HG02840 (cell line): ENCODE measurements around the gene YPEL1.

Source experiments
- ATAC-seq: cut with Tn5 transposase; IDR thresholded peaks from one replicate; pipeline ENCODE4 v1.9.1; 2021; ENCODE audit warnings: mild to moderate bottlenecking, moderate library complexity, moderate number of reproducible peaks; ENCODE audit not compliant: unreplicated experiment, low FRiP score

Gene YPEL1

GRCh38 chr22:21735200-21736083 is at the start of gene YPEL1:
Gene YPEL1 (minus strand): TSS chr22:21735794. CDS start chr22:21710744, 25,050 bp downstream.
- peak; percentile 78 for ATAC-seq

GRCh38 chr22:21780259-21780658 is 44.7 kb upstream of the YPEL1 start:
- ATAC-seq, result no peak

- no peak for ATAC-seq
Observed at GRCh38 chr22:21779444-21779843, 43.9 kb upstream of the YPEL1 start.

- no peak for ATAC-seq
Observed at GRCh38 chr22:21778705-21779363, 43.2 kb upstream of the YPEL1 start.

- no peak for ATAC-seq
Observed at GRCh38 chr22:21771631-21771976, 36.0 kb upstream of the YPEL1 start.

- no peak for ATAC-seq
Observed at GRCh38 chr22:21768435-21768834, 32.8 kb upstream of the YPEL1 start.

GRCh38 chr22:21766691-21767462 is 31.3 kb upstream of the YPEL1 start:
- no peak for ATAC-seq

GRCh38 chr22:21765909-21766529 is 30.4 kb upstream of the YPEL1 start:
- ATAC-seq, result no peak

- no peak for ATAC-seq
Observed at GRCh38 chr22:21764038-21764804, 28.6 kb upstream of the YPEL1 start.

GRCh38 chr22:21762712-21763581 is 27.4 kb upstream of the YPEL1 start:
- ATAC-seq, result no peak

GRCh38 chr22:21761994-21762680 is 26.5 kb upstream of the YPEL1 start:
- ATAC-seq, result no peak

GRCh38 chr22:21761086-21761485 is 25.5 kb upstream of the YPEL1 start:
- no peak for ATAC-seq

GRCh38 chr22:21760640-21761039 is 25.0 kb upstream of the YPEL1 start:
- ATAC-seq, result no peak

- no peak for ATAC-seq
Observed at GRCh38 chr22:21759646-21760376, 24.2 kb upstream of the YPEL1 start.

GRCh38 chr22:21759093-21759492 is 23.5 kb upstream of the YPEL1 start:
- no peak for ATAC-seq

GRCh38 chr22:21758091-21758864 is 22.7 kb upstream of the YPEL1 start:
- no peak for ATAC-seq

GRCh38 chr22:21755851-21756284 is 20.3 kb upstream of the YPEL1 start:
- no peak for ATAC-seq
